Muscle of leg (tissue), 11 donors: ENCODE data around the gene OSBPL10. TPM values are rescaled to one million over a fixed set of nuclear protein-coding genes. Genes with fewer than 3 reads are reported as not detected.

ENCODE experiments used
- DNase-seq: peaks from one replicate; pipeline ENCODE4 v3.0.0; 2013
- H3K27ac ChIP-seq: one replicate; pipeline ENCODE4 v1.5.1; 2013; ENCODE audit warnings: mild to moderate bottlenecking, low read length, control low read depth
- H3K27me3 ChIP-seq: one replicate; pipeline ENCODE4 v1.6.1; 2013; ENCODE audit warnings: low read length; ENCODE audit not compliant: control insufficient read depth, insufficient read depth
- H3K36me3 ChIP-seq: one replicate; pipeline ENCODE4 v1.6.1; 2013; ENCODE audit warnings: low read length; ENCODE audit not compliant: control insufficient read depth, insufficient read depth
- H3K4me1 ChIP-seq: one replicate; pipeline ENCODE4 v1.6.1; 2013; ENCODE audit warnings: low read length; ENCODE audit not compliant: control insufficient read depth, insufficient read depth
- H3K4me3 ChIP-seq: one replicate; pipeline ENCODE4 v1.5.1; 2013; ENCODE audit warnings: low read length, control low read depth
- H3K9me3 ChIP-seq: replicated peaks from 2 replicates; pipeline ENCODE4 v1.6.1; 2013; ENCODE audit warnings: low read depth, low read length; ENCODE audit not compliant: control insufficient read depth
- WGBS: methylation state at CpG from one replicate; pipeline ENCODE4 v1.1.5; 2013; ENCODE audit warnings: missing lambda C conversion rate; ENCODE audit not compliant: insufficient coverage; 5-methylcytosine and 5-hydroxymethylcytosine counted together
- polyA plus RNA-seq, 8 donors: library from polyadenylated mRNA; unstranded; fragments of 120-200 nt; gene quantifications; one replicate each; pipeline versions ENCODE4 v1.2.1 to v1.2.3, GENCODE V29; 2013; ENCODE audit warnings: inconsistent platforms in 1 of 8, low replicate concordance in 1 of 8; ENCODE audit not compliant: insufficient read length in 8 of 8, insufficient read depth in 1 of 8
- total RNA-seq: library from RNA; stranded (reverse); fragments of 120-200 nt; gene quantifications from one replicate; pipeline ENCODE4 v1.2.4, GENCODE V29; 2013

The OSBPL10 gene
- total and polyA plus RNA-seq, 9 donors = 7.6 to 19.3 (median 13.7) TPM

DNA sequence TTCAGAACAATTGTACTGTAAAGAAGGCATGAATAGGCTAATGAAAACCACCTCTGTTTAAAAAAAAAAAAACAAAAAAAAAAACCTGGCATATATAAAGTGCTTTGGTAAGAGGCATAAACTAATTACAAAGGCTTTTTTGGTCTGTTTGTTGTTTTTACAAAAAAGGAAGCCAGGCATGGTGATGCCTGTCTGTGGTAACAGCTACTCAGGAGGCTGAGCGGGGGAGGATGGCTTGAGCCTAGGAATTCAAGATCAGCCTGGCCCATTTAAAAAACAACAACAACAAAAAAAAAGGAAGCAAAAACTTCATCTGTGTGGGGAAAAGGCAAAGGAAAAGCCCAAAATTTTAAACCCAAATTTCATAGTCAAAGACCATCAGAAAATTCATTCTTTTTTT, 47.0 kb downstream of the OSBPL10 start:
- Histone ChIP-seq H3K4me1 (no peaks in the 10 kb centered on the region), H3K4me3 (no peak overlapping the region), H3K36me3 (no peaks in the 10 kb centered on the region), H3K27me3 (no peaks in the 10 kb centered on the region), H3K27ac (no peak overlapping the region), H3K9me3 (no peaks in the 10 kb centered on the region)
- DNase-seq = no peak
- no CpG with 5 or more reads among the region's 1 CpG for WGBS

DNA sequence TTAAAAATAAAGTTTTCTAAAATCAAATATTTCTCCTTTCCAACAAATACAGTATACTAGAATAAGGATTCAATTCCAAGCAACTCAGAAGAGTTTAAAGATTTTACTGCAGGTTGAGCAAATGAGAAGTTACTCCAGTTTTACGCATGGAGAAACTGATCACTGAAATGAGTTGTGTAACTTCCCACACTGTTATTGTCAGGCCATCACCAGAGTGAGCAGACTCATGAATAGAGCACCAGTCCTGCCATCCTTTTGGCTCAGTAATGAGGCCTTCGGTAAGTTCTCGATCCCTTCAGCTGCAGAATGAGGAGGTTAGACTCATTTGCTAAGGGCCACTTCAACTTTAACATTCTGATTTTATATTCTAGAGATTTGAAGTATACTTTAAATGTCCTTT, 48.1 kb downstream of the OSBPL10 start:
- Histone ChIP-seq H3K4me3 (no peak overlapping the region), H3K4me1 (no peaks in the 10 kb centered on the region), H3K36me3 (no peaks in the 10 kb centered on the region), H3K27me3 (no peaks in the 10 kb centered on the region), H3K9me3 (no peaks in the 10 kb centered on the region), H3K27ac (no peak overlapping the region)
- DNase-seq = no peak
- no CpG with 5 or more reads among the region's 3 CpGs for WGBS

DNA sequence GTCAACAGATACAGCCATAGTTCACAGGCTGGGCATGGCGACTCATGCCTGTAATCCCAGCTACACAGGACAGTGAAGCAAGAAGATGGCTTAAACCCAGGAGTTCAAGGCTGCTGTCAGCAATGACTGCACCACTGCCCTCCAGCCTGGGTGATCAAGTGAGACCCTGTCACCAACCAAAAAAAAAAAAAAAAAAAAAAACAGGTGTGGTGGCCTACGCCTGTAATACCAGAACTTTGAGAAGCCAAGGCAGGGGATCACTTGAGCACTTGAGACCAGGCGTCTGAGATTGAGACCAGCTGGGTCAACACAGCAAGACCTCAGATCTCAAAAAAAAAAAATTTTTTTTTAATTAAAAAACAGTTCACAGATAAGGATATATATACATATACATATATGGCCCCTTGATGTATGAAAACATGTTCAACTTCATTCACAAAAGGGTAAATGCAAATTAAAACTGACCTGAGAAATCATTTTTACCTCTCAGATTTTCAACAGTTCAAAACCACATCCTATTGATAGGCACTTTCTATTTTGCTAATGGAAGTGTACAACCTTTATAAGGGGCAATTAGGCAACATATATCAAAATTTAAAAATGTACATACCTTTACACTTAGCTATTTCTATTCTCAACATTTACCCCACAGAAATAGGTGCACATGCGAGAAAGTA, 51.1 kb downstream of the OSBPL10 start:
- no peak overlapping the region for H3K27ac ChIP-seq
- H3K36me3 ChIP-seq = no peaks in the 10 kb centered on the region
- H3K27me3 ChIP-seq = no peaks in the 10 kb centered on the region
- no peaks in the 10 kb centered on the region for H3K9me3 ChIP-seq
- DNase-seq = no peak
- H3K4me1 ChIP-seq = no peaks in the 10 kb centered on the region
- 100% methylated on average over 1 of the region's 4 CpGs for WGBS
- no peak overlapping the region for H3K4me3 ChIP-seq

DNA sequence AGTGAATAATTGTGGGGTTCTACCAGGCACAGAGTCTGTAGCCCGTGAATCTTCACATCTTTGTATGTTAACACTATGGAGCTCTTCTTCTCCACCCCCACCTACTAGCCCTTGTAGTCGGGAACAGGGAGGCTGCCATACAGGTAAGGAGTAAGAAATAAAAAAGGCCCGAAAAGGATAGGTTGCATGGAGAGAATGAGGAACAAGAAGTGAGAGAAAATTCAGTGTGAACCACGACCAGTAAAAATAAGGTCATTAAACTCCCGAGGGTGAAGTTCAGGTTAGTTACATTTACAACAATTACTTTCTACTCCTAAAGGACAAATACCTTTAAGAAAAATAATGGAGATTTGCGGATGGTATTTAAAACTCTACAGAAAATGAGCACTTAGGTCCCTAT, 53.3 kb downstream of the OSBPL10 start:
- Histone ChIP-seq H3K27ac (no peak overlapping the region), H3K36me3 (no peaks in the 10 kb centered on the region), H3K27me3 (no peaks in the 10 kb centered on the region), H3K4me3 (no peak overlapping the region), H3K9me3 (no peaks in the 10 kb centered on the region), H3K4me1 (no peaks in the 10 kb centered on the region)
- DNase-seq = no peak
- no CpG with 5 or more reads among the region's 6 CpGs for WGBS

DNA sequence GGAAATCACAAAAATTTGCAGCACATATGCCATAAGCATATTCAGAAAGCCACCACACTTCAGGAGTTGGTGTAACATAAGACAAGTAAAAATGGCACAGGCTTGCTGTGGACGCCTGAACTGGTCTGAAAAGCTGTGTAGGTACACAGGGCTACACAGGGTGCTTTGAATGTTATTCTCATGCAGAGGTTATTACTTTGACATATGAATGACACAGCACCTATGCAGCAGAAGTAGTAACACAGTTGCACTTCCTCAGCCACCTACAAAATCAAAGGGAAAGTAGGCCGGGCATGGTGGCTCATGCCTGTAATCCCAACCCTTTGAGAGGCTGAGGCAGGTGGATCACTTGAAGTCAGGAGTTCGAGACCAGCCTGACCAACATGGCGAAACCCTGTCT, 54.5 kb downstream of the OSBPL10 start:
- Histone ChIP-seq H3K36me3 (no peaks in the 10 kb centered on the region), H3K27me3 (no peaks in the 10 kb centered on the region), H3K9me3 (no peaks in the 10 kb centered on the region), H3K4me3 (no peak overlapping the region), H3K27ac (no peak overlapping the region), H3K4me1 (no peaks in the 10 kb centered on the region)
- DNase-seq = no peak
- WGBS = 80% methylated on average over 1 of the region's 4 CpGs

DNA sequence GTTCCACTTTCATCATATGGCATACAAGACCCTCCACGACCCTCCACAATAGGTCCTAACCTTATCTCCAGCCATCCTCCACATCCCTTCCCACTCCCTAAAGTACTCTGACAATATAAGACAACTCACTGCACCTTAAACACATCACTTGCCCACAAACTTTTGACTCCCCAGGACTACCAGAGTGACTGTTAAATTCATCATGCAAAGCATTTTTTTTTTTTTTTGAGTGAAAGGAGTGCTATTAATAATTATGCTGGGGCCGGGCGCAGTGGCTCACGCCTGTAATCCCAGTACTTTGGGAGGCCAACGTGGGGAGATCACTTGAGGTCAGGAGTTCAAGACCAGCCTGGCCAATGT, 55.8 kb downstream of the OSBPL10 start:
- Histone ChIP-seq H3K4me1 (no peaks in the 10 kb centered on the region), H3K9me3 (peaks cover 6% of the 10 kb centered on the region), H3K27ac (no peak overlapping the region), H3K36me3 (no peaks in the 10 kb centered on the region), H3K27me3 (no peaks in the 10 kb centered on the region), H3K4me3 (no peak overlapping the region)
- WGBS = 79% methylated on average over 5 of the region's 5 CpGs
- DNase-seq = no peak

DNA sequence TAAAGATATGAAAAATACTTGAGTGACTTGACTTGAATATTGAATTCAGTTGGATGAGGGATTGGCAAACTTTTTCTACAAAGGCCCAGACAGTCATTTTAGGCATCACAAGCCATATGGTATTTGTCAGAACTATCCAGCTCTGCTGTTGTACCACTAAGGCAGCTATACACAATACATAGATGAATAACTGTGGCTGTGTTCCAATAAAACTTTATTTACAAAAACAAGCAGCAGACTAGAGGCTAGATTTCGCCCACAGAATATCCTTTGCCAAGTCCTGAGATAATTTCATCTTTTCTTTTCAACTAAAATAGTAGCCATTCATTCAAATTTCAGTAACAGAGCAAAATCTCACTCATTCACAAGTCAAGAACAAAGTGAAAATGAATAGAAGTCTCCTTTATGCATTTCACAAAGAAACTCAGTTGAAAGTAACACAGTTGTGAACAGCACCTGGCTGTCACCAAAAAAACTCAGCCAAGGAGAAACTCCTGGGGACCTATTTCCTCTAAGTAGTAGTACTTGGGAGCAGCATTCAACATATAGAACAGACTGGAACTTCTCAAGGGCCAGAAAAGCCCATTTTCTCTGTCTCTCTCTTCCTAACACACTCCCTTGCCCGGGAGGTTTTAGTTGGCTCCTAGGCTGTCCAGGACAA, 56.3 kb downstream of the OSBPL10 start:
- Histone ChIP-seq H3K27ac (no peak overlapping the region), H3K4me1 (no peaks in the 10 kb centered on the region), H3K36me3 (no peaks in the 10 kb centered on the region), H3K9me3 (peaks cover 7% of the 10 kb centered on the region), H3K4me3 (no peak overlapping the region), H3K27me3 (no peaks in the 10 kb centered on the region)
- no peak for DNase-seq
- 40% methylated on average over 1 of the region's 2 CpGs for WGBS

DNA sequence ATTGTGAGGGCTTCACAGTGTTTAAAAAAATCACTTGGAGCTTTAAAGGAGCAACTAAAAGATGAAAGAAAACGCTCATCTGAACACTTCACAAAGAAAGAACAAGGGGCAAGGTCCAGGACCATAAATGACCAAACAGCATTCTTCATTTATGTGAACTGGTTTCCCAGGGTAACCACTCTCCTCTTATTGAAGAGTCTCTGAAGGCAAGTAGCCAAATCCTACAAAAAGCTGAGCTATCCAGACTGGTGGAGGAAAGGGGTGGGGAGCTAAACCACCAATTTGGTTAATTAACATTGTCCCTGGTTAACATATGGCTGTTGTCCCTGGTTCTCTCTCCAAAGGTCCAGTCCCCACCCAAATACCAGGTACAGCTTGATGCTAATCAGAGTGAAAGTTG, 58.1 kb downstream of the OSBPL10 start:
- Histone ChIP-seq H3K4me1 (no peaks in the 10 kb centered on the region), H3K9me3 (peaks cover 9% of the 10 kb centered on the region), H3K27me3 (no peaks in the 10 kb centered on the region), H3K4me3 (no peak overlapping the region), H3K36me3 (no peaks in the 10 kb centered on the region), H3K27ac (no peak overlapping the region)
- WGBS = no CpG with 5 or more reads among the region's 1 CpG
- DNase-seq = peak; percentile 40

DNA sequence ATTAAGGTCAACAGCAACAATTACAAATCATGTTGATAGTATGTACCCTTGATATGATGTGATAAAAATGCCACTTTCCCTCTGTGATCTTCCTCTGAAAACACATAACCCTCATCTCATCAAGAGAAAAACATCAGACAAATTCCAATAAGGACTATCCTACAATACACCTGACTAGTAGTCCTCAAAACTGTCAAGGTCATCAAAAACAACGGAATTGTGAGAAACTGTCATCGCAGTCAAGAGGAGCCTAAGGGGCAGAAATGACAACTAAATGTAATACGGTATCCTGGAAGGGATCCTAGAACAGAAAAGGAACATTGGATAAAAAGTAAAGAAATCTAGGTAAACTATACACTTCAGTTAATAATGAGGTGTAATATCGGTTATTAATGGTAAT, 59.2 kb downstream of the OSBPL10 start:
- Histone ChIP-seq H3K4me3 (no peak overlapping the region), H3K27me3 (no peaks in the 10 kb centered on the region), H3K27ac (no peak overlapping the region), H3K9me3 (peaks cover 9% of the 10 kb centered on the region), H3K36me3 (no peaks in the 10 kb centered on the region), H3K4me1 (no peaks in the 10 kb centered on the region)
- DNase-seq = no peak
- WGBS = no CpG with 5 or more reads among the region's 4 CpGs

DNA sequence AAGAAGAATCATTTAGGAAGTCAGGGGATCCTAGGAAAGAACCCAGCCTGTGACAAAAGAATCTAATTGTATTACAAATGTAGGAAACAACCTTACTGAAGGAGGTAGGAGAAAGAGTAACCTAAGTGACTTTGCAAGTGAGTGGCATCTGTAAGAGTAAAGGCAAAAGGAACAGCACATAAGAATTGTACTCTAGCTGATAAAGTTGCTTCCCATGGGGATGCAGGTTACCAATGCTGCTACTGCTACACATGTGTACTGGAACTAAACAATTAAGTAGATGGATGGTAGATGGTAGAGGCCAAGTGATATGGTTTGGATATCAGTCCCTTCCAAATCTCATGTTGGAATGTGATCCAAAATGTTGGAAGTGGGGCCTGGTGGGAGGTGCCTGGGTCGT, 60.8 kb downstream of the OSBPL10 start:
- Histone ChIP-seq H3K4me1 (no peaks in the 10 kb centered on the region), H3K9me3 (peaks cover 9% of the 10 kb centered on the region), H3K36me3 (no peaks in the 10 kb centered on the region), H3K27me3 (no peaks in the 10 kb centered on the region), H3K27ac (no peak overlapping the region), H3K4me3 (no peak overlapping the region)
- WGBS = no CpG with 5 or more reads among the region's 1 CpG
- DNase-seq = no peak
